HepG2 (cell line): ENCODE measurements around the gene GAL3ST3. TPM values are rescaled to one million over a fixed set of nuclear protein-coding genes. Genes with fewer than 3 reads are reported as not detected.
A peak's percentile ranks its signal among the peaks of the same experiment; 100 is the strongest.

Experiments
- ARID5B ChIP-seq: IDR thresholded peaks from 2 replicates; pipeline ENCODE4 v1.4.0; 2020; ENCODE audit warnings: mild to moderate bottlenecking, missing genetic modification reagents
- BATF2 ChIP-seq: sonication (generic); formaldehyde crosslinking; IDR thresholded peaks from 2 replicates; pipeline ENCODE4 v1.8.0; 2022; ENCODE audit warnings: mild to moderate bottlenecking, missing genetic modification reagents, moderate library complexity
- GTF3A ChIP-seq: sonication (generic); formaldehyde crosslinking; conservative IDR thresholded peaks from 2 replicates; pipeline ENCODE4 v1.4.0; 2020; ENCODE audit warnings: mild to moderate bottlenecking, missing genetic modification reagents
- KMT2A ChIP-seq: sonication (generic); formaldehyde crosslinking; IDR thresholded peaks from 2 replicates; pipeline ENCODE4 v1.4.0; 2020; ENCODE audit warnings: missing genetic modification reagents
- NFKBIZ ChIP-seq: IDR thresholded peaks from 2 replicates; pipeline ENCODE4 v1.6.1; 2018; ENCODE audit warnings: missing genetic modification reagents, missing compliant biosample characterization
- RFX3 ChIP-seq: IDR thresholded peaks from 2 replicates; pipeline ENCODE4 v1.6.1; 2016; ENCODE audit warnings: missing biosample characterization, missing genetic modification reagents
- RFX5 ChIP-seq: IDR thresholded peaks from 2 replicates; pipeline ENCODE4 v1.6.1; 2011; ENCODE audit warnings: low read depth, low read length, improper control_type of control experiment
- SMC3 ChIP-seq: IDR thresholded peaks from 2 replicates; pipeline ENCODE4 v1.6.1; 2011; ENCODE audit warnings: low read length, improper control_type of control experiment
- SP4 ChIP-seq: sonication (generic); formaldehyde crosslinking; IDR thresholded peaks from 2 replicates; pipeline ENCODE4 v1.8.1; 2023; ENCODE audit warnings: mild to moderate bottlenecking, missing genetic modification reagents
- TARDBP ChIP-seq: sonication (generic); formaldehyde crosslinking; IDR thresholded peaks from 2 replicates; pipeline ENCODE4 v1.8.0; 2022; ENCODE audit warnings: mild to moderate bottlenecking, missing genetic modification reagents
- ZNF234 ChIP-seq: sonication (generic); formaldehyde crosslinking; conservative IDR thresholded peaks from 2 replicates; pipeline ENCODE4 v1.5.1; 2020; ENCODE audit warnings: mild to moderate bottlenecking, missing genetic modification reagents
- ZNF281 ChIP-seq: sonication (generic); formaldehyde crosslinking; IDR thresholded peaks from 2 replicates; pipeline ENCODE4 v1.4.0; 2020; ENCODE audit warnings: missing genetic modification reagents, borderline replicate concordance
- ZNF503 ChIP-seq: sonication (generic); formaldehyde crosslinking; IDR thresholded peaks from 2 replicates; pipeline ENCODE4 v1.4.0; 2020; ENCODE audit warnings: missing genetic modification reagents
- ZNF557 ChIP-seq: sonication (generic); formaldehyde crosslinking; IDR thresholded peaks from 2 replicates; pipeline ENCODE4 v1.4.0; 2020; ENCODE audit warnings: missing genetic modification reagents
- ZNF567 ChIP-seq: sonication (generic); formaldehyde crosslinking; IDR thresholded peaks from 2 replicates; pipeline ENCODE4 v1.8.1; 2023; ENCODE audit warnings: mild to moderate bottlenecking, missing genetic modification reagents, borderline replicate concordance
- ZNF691 ChIP-seq: sonication (generic); formaldehyde crosslinking; IDR thresholded peaks from 2 replicates; pipeline ENCODE4 v1.4.0; 2020; ENCODE audit warnings: missing genetic modification reagents, low read depth, mild to moderate bottlenecking, borderline replicate concordance
- polyA plus RNA-seq, 8 experiments: library from polyadenylated mRNA; depleted of rRNA in 3 of 8; stranded (reverse) in 7 of 8; unstranded in 1 of 8; fragments of >200 nt; fragmentation: Illumina TruSeq in 4 of 8; extraction: Trizol in 4 of 8; gene quantifications; 2 replicates each; pipeline versions ENCODE4 v1.2.1 to v1.2.3, GENCODE V29; 2011 to 2016; ENCODE audit warnings: low read depth in 4 of 8, missing spikeins in 1 of 8, mixed read lengths in 1 of 8; ENCODE audit not compliant: insufficient read depth in 1 of 8
- total RNA-seq, 5 experiments: library from RNA; depleted of rRNA; stranded (reverse); fragments of >200 nt; fragmentation: Illumina TruSeq; extraction: Trizol; gene quantifications; 2 replicates each; pipeline ENCODE4 v1.2.3, GENCODE V29; 2016; ENCODE audit warnings: low read depth in 1 of 5

The GAL3ST3 gene
- total and polyA plus RNA-seq, 2 of the 13 experiments (the other 11 are each of a cell fraction or from before 2014, with no cell fraction given): not detected

GRCh38 chr11:66069715-66070603 lies 21.0 kb upstream of the GAL3ST3 start, which contains the start of gene PACS1 (continued):
- TF ChIP-seq ZNF281 (CRISPR knock-in tag) (no peak), SP4 (CRISPR knock-in tag) (no peak), RFX5 (no peak), ZNF691 (CRISPR knock-in tag) (peak; percentile 61; the same call in 1 of the 2 replicates), ZNF557 (CRISPR knock-in tag) (no peak), GTF3A (CRISPR knock-in tag) (no peak), ZNF503 (CRISPR knock-in tag) (no peak), KMT2A (CRISPR knock-in tag) (no peak), NFKBIZ (CRISPR knock-in tag) (no peak), RFX3 (CRISPR knock-in tag) (no peak), BATF2 (no peak; the same call in 1 of the 2 replicates), ARID5B (CRISPR knock-in tag) (peak; percentile 43; the same call in 1 of the 2 replicates), ZNF567 (CRISPR knock-in tag) (no peak), SMC3 (no peak), ZNF234 (CRISPR knock-in tag) (no peak), TARDBP (CRISPR knock-in tag) (no peak)
